HG02678 (cell line): ENCODE data around the gene PTPRT.

Source experiments
- ATAC-seq: cut with Tn5 transposase; IDR thresholded peaks from one replicate; pipeline ENCODE4 v1.9.1; 2021; ENCODE audit warnings: mild to moderate bottlenecking, moderate library complexity; ENCODE audit not compliant: unreplicated experiment

PTPRT gene

DNA sequence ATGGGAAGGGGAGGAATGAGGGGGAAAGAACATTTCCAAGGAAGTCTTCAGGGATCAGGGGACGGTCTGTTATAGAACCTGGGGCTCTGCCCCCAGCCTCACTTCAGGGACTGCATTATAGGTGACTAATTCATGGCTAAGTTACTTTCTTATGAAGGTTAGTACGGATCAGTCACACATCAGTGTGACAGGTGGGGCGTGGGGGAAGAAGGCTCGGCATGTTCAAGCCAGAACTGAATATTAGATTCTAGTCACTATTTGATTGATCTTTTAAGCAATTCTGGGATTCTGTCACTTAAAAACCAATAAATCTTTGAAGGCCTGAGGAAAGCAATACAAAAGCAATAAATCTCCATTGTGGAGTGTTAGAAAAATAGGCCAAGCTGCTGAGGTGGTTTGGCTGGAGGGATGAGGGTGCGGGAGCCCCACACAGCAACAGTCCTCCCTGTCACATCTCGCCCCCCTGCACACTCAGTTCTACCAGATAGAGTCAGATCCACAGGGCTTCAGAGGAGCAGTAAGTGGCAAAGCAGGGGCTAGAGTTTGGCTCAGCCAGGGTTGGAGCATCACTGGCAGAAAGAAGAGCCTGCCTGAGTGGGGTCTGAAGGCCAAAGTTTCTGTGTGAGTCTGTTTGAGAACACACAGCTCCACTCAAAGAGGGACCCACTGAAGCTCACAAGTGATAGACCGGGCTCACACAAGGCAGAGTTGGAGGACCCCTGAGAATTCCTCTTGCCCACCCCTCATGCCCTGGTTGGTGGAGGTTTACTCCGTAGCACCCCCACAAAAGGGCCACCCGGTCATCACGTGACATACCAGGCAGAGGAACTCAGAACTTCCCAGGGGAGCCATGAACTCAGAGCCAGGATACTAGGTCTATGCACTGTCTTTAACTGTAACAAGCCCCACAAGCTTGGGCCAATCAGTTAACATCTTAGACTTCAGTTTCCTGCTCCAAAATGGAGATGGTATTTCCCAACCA lies 843.2 kb downstream of the PTPRT start:
- ATAC-seq, result no peak

DNA sequence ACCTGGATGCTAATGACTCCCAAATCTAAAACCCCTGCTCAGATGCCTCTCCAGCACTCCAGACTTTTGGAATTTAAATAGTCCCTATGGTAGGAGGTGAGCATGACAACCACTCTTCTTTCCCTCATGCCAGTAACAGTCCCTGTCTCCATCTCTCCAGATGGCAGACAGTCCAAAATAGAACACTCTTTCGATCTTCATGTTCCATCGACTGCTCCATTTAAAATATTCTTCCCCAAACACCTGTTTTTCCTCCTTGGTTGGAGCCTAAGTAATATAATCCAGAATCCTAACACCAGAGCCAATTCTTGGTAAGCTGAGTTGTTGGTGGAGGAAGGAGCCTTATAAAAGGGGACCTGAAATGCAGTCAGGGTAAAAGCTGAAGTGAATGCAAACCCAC lies 848.1 kb downstream of the PTPRT start:
- ATAC-seq, result no peak

- no peak for ATAC-seq
Observed at GRCh38 chr20:42340368-42340767, 849.3 kb downstream of the PTPRT start.

- no peak for ATAC-seq
Observed at GRCh38 chr20:42338294-42339201, 851.2 kb downstream of the PTPRT start.

GRCh38 chr20:42336576-42336975 lies 853.1 kb downstream of the PTPRT start:
- ATAC-seq, result no peak

GRCh38 chr20:42319252-42320013 lies 870.3 kb downstream of the PTPRT start:
- ATAC-seq, result no peak

DNA sequence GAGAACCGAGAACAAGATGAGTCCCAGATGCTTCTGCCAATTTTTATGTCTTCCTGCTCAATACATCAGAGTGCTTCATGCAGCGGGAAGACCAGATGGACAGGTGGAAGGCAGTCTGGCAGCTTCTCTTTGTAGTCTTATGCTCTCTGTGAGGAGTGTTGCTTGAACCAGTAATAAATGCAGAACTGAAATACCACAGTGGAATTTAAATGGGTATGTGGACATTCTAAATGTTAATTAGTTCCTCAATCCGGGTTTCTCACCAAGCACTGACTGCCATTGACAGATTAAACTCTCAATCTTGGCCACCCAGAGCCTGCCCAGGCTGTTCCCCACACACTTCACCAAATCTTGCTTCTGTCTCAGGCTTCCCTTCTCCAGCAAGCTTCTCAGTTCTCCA lies 876.0 kb downstream of the PTPRT start:
- no peak for ATAC-seq

DNA sequence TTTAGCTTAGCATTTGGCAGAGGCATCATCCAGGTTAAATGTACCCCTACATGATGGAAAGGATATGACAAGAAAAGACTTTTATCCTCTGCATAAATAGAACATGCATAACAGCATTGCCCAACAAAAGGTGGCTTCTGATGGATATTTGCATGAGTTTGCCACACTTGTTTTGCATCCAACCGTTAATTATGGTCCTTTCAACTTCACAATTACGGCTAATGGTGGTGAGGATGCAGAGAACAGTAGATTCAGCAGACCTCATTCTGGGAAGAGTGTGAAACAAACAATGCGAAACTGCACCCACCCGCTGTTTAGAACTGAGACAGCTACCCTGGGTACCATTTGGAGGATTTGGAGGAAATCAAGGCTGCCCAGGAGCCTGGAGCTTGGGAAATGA lies 880.7 kb downstream of the PTPRT start:
- no peak for ATAC-seq

DNA sequence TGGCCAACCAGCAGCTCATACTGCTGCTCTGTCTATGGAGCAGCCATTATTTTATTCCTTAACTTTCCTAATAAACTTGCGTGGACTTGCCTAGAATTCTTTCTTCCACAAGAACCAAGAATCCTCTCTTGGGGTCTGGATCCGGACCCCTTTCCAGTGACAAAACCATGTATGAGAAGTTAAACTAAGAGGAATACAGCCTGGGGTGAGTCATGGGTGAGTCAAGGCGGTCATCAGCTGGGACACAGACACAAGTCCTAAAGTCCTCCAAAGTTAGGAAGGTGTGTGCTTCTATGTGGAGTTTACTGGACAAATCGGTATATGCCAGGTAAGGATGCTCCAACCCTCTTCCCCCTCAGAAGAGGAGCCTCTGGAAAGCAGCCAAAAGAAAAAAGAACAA lies 881.5 kb downstream of the PTPRT start:
- no peak for ATAC-seq

GRCh38 chr20:42295592-42295991 lies 894.1 kb downstream of the PTPRT start:
- no peak for ATAC-seq

DNA sequence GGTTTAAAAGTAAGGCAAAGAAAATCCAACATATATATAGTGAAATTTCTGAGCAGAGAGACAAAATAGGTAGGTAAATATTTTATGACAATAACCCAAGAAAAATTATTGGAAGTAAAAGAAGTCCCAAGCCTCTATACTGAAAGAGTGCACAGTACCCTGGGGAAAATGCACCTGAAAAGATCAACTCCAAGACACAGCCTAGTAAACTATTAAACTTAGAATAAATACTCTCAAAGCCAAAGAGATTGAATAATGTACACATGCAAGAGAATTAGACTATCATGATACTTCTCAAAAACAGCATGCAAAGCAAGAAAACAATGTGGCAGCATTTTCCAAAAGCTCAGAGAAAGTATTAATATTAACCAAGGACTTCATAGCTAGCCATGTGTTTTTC lies 894.7 kb downstream of the PTPRT start:
- ATAC-seq, result no peak

GRCh38 chr20:42281801-42282200 lies 907.9 kb downstream of the PTPRT start:
- ATAC-seq, result no peak

DNA sequence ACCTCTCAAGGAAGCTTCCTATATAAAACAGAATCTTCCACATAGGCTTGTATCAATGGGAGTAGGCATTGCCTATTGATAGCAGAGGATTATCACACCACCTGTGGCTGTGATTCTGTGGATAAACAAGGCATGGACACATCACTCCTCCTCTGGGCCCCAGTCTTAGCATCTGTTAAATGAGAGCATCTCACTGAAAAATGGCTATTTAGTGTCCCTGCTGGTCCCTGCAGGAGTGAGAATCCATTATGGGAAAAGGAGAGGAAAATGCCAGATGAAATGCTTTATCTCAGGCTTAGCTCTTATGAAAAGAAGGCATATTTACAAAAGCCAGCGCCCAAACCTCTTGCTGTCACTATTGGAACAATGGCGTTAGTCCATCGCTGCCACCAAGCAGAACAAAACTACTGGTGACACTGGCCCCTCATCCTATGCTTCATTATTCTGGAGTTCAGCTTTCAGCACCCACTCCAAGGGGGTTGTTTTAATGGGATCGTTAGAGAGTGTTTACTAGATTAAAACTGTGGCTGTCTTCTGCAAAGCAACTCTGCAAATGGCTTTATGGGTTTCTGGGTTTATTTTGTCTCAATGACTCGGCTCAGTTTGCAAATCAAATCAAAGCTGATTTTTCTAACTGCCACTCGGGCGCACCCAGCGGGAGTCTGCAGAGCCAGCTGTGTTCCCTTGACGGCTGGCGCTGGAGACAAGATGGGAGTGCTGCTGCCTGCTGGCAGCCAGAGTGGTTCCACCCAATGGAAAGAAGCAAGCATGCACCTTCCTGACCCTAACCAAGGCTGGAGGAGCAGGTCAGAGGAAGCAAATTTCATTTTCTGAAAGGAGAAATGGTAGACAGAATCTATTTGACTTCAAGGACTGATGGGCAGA lies 912.7 kb downstream of the PTPRT start:
- no peak for ATAC-seq

DNA sequence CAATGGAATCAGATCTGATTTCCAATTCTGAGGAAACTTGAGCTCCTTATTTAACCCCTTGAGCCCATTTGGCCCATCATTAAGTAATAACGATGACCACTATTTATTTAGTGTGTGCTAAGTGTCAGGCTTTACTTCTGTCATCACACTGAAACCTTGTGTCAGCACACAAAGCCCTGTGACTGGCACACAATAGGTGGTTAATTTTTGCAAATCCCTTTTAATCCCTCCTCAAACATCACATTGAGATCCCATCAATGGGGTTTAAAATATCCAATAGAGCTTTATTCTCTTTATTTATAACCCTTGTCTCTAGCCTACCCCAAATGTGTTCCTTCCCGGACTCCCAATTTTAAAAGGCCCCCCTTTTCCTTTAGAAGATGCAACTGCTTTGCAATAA lies 914.7 kb downstream of the PTPRT start:
- ATAC-seq, result no peak

DNA sequence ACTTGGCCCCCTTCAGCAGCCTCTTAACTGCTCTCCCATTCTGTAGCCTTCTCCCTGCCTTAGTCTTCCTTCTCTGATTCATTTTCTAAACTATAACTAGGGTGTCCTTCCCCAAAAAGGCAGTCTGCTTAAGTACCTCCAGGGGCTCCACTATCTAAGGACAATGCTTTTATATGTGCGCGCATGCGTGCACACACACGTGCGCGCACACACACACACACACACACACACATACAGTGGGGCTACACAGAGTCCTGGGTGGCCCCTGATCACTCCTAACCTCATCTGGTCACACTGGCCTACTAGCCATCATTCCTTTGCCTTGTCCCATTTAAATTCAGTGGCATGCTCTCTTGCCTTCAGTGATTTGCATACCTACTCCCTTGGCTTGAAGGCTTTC lies 917.2 kb downstream of the PTPRT start:
- no peak for ATAC-seq

DNA sequence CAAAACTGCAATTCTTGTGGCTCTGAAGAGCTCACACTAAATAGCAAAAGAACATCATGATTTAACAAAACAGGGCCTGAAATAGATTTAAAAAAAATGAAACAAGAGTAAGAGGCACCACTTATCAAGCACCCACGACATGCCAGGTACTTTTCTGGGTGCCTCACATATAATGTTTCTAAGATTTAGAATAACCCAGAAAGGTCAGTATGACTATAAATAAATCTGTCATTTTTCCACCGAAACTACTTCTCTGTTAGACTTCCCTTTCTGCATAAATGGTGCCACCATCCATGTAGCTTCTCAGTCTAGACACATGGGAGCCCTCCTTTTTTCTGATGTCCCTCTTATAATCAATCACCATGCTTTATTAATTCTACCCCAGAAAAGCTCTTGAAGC lies 919.2 kb downstream of the PTPRT start:
- ATAC-seq, result no peak

DNA sequence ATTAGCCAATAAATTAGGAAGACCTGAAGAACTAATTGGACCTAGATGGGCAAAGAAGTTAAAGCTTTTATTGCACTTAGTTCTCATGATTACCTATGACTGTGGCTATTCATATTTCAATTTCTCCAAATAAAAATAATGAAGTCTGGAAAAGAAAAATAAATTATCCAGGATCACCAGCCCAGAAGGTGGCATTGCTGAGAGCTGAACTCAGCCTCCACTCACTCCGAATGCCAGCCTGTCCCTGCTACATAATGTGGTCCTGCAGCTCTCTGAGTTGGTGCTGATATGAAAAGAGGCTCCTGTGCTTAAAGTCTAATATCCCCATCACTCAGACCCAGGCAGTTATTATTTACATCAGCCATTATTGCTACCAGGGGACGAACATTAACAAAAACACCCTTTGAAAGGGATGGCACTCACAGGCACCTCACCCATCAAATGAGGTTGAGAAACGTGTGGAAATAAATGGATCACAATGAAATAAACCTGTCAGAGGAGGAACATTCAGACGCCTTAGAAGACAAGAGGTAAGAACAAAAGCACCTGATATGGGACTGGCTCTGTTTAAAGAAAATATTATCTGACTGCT lies 921.8 kb downstream of the PTPRT start:
- no peak for ATAC-seq

GRCh38 chr20:42261766-42262270 lies 927.9 kb downstream of the PTPRT start:
- no peak for ATAC-seq

DNA sequence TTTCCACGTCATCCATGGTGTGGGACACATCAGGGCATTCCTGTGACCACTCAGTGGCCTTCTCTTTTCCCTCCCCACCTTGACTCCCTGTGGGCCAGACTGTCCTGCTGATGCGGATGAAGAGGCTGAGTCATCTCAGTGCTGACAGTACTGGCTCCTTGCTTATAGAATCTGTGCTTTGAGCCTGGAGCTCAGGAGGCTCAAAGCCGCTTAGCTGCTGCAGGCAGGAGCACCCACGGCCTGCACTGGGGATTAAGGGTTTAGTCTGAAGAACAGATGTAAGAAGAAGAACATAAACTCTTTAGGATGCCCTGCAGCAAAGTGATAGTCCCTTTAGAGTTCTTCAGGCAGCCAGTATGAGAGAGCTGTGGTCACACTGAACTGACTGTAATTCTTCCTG lies 929.5 kb downstream of the PTPRT start:
- ATAC-seq, result no peak
